ENCODE measurements around the gene MAML2. TPM values are rescaled to one million over a fixed set of nuclear protein-coding genes. Genes with fewer than 3 reads are reported as not detected.

Gene MAML2
- total RNA-seq, 4 donors from 2014 or later = 19.0 to 36.4 (median 31.4) TPM

DNA sequence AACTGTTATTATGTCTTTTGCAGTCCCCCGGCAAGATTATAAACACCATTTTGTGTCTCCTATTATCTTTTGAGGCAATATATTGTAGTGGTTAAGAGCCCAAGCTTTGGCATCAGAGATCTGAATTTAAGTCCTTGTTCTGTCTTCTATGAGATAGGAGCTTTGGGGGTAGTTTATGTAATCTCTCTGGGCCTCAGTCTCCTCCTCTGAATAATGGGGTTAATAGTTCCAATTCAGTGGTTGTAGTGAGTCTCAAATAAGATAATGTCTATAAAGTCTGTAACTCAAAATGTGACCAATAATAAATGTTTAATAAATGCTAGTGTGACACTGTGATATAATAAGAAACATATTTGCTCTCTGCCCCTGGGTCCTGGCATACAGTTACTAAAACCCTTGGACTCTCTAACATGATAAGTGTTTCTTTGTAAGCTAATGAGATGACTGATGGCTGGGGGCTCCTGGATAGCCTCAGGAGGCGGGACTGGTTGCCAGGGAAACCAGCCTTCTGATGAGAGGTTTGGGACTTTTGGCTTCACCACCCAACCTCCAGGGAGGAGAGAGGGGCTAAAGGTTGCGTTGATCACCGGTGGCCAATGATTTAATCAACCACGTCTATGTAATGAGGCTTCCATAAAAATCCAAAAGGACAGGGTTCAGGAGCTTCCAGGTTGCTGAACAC is 235.7 kb downstream of the MAML2 start:
- Histone ChIP-seq H3K4me3 (replicated peaks in 1 of 3) (no peak overlapping the region), H3K27me3 (no peaks in the 10 kb centered on the region), H3K36me3 (no peaks in the 10 kb centered on the region), H3K9me3 (no peaks in the 10 kb centered on the region), H3K27ac (no peak overlapping the region), H3K4me1 (peaks cover 19 to 29% of the 10 kb centered on the region in 2 donors)
- WGBS, 2 donors = 96 to 99% methylated on average over 5 of the region's 5 CpGs
- TF ChIP-seq, protein P1, sequence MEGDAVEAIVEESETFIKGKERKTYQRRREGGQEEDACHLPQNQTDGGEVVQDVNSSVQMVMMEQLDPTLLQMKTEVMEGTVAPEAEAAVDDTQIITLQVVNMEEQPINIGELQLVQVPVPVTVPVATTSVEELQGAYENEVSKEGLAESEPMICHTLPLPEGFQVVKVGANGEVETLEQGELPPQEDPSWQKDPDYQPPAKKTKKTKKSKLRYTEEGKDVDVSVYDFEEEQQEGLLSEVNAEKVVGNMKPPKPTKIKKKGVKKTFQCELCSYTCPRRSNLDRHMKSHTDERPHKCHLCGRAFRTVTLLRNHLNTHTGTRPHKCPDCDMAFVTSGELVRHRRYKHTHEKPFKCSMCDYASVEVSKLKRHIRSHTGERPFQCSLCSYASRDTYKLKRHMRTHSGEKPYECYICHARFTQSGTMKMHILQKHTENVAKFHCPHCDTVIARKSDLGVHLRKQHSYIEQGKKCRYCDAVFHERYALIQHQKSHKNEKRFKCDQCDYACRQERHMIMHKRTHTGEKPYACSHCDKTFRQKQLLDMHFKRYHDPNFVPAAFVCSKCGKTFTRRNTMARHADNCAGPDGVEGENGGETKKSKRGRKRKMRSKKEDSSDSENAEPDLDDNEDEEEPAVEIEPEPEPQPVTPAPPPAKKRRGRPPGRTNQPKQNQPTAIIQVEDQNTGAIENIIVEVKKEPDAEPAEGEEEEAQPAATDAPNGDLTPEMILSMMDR (IDR thresholded peaks at IDR 0.05) = no peak
- TF ChIP-seq POLR2A (IDR thresholded peaks at IDR 0.05) = no peak
- DNase-seq = no peak
- intact Hi-C loops (cut with DNase I) = no loop called here

DNA sequence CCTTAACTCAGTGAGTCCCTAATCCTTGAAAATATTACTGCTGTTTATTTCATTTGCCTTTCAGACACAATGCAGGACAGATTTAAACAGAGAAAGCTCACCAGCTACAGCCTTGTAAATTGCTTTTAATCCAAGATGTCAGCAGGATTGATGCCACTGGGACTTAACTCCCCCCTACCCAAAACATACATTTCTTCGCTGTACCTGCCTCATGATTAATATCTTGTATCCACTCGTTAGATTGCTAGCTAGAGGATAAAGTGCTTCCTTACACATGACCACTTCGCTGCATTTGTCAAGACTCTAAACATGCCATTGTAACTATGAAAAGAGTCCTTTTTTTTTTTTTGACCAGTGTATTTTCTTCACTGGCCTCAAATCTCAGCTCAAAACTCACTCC is 236.3 kb downstream of the MAML2 start:
- no peak for TF ChIP-seq POLR2A (IDR thresholded peaks at IDR 0.05)
- TF ChIP-seq, protein P1 (IDR thresholded peaks at IDR 0.05) = no peak
- Histone ChIP-seq H3K9me3 (no peaks in the 10 kb centered on the region), H3K4me1 (peaks cover 14 to 25% of the 10 kb centered on the region in 2 donors), H3K4me3 (replicated peaks in 1 of 3) (no peak overlapping the region), H3K27ac (no peak overlapping the region), H3K27me3 (no peaks in the 10 kb centered on the region), H3K36me3 (no peaks in the 10 kb centered on the region)
- DNase-seq = no peak
- 64 to 98% methylated on average over 3 of the region's 3 CpGs for WGBS, 2 donors
- intact Hi-C loops (cut with DNase I) = no loop called here

DNA sequence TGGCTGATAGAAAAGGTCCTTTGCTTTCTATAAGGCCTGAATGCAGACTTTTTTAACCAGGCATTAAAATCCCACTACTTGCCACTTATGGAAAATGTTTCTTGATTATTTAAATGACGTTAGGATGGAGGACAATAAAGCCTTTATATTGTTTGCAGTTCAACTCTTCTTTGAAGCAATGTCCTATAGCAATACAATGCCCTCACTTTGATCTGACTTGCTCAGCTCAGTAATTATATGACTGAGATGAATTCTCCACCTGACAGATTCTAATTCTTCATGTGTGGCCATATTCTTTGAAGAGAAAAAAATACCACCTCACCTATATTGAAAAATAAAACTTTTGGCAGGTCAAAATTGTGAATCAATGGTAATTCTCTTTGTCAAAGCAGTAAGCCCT is 237.1 kb downstream of the MAML2 start:
- Histone ChIP-seq H3K36me3 (no peaks in the 10 kb centered on the region), H3K9me3 (no peaks in the 10 kb centered on the region), H3K27ac (no peak overlapping the region), H3K4me3 (replicated peaks in 1 of 3) (no peak overlapping the region), H3K4me1 (peaks cover 12 to 25% of the 10 kb centered on the region in 2 donors), H3K27me3 (no peaks in the 10 kb centered on the region)
- no peak for TF ChIP-seq POLR2A (IDR thresholded peaks at IDR 0.05)
- TF ChIP-seq, protein P1 (IDR thresholded peaks at IDR 0.05) = no peak
- DNase-seq = no peak
- intact Hi-C loops (cut with DNase I) = no loop called here
- 87% methylated on average over 1 of the region's 1 CpG for WGBS, 2 donors

DNA sequence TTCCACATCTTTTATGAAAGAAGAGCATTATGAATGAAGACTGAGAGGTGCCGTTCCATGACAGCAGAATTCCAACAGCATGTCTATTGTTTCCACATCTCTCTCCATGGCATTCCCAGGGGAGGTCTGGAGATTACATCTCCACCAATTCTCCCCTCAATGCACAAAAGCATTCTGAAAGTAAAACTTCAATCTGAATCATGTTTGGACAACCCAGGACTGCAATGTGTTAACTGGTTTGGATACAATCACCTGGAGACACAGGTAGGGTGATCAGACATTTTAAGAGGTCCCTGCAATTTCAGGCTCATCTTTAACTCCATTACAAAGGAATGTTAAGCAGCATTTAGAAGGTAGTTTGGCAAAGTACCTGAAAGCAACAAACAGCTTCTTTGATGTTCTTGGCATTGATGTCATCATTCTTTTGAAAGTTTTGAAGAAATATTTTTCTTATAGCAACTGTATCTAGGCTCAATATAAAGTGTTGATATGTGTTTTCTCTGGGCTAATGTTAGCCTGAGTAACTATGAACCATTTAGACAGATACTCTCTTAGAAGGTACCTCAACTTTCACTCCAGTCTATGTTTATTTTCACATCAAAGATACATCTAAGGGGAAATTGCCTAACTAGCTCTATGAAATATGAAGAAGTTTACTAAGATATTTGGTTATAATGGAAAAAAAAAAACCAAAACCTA is 237.6 kb downstream of the MAML2 start:
- no peaks in the 10 kb centered on the region for H3K27me3 ChIP-seq
- peaks cover 12 to 25% of the 10 kb centered on the region in 2 donors for H3K4me1 ChIP-seq
- DNase-seq = no peak
- H3K27ac ChIP-seq = no peak overlapping the region
- H3K4me3 ChIP-seq (replicated peaks in 1 of 3) = no peak overlapping the region
- 78 to 83% methylated on average over 1 of the region's 1 CpG for WGBS, 2 donors
- intact Hi-C loops (cut with DNase I) = no loop called here
- no peaks in the 10 kb centered on the region for H3K9me3 ChIP-seq
- TF ChIP-seq, protein P1 (IDR thresholded peaks at IDR 0.05) = no peak
- no peak for TF ChIP-seq POLR2A (IDR thresholded peaks at IDR 0.05)
- no peaks in the 10 kb centered on the region for H3K36me3 ChIP-seq

DNA sequence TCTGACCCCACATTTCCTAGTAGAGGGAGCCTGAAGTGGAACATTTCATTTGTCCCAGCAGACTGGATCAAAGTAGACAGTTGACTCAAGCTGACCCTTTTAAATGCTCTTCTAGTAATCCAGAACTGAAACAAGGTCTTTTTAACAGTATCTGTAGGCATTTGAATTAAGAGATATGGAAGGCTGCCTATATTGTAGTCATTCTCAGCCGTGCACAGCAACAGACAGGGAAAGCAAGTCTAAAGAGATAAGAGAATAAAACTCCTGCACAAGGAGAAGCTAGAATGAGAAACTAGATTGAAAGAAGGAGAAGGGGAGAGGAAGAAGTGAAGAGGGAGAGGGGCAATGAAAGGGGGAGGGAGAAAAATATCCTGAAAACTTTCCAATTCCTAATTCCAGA is 238.5 kb downstream of the MAML2 start:
- H3K9me3 ChIP-seq = no peaks in the 10 kb centered on the region
- H3K4me1 ChIP-seq = peaks cover 12 to 25% of the 10 kb centered on the region in 2 donors
- no peaks in the 10 kb centered on the region for H3K36me3 ChIP-seq
- H3K4me3 ChIP-seq (replicated peaks in 1 of 3) = no peak overlapping the region
- TF ChIP-seq POLR2A (IDR thresholded peaks at IDR 0.05) = no peak
- TF ChIP-seq, protein P1 (IDR thresholded peaks at IDR 0.05) = no peak
- no peak overlapping the region for H3K27ac ChIP-seq
- no peak for DNase-seq
- no peaks in the 10 kb centered on the region for H3K27me3 ChIP-seq
- WGBS, 2 donors = 67 to 77% methylated on average over 1 of the region's 1 CpG
- intact Hi-C loops (cut with DNase I) = no loop called here
